ENCODE measurements around the gene IGLL1.

DNA sequence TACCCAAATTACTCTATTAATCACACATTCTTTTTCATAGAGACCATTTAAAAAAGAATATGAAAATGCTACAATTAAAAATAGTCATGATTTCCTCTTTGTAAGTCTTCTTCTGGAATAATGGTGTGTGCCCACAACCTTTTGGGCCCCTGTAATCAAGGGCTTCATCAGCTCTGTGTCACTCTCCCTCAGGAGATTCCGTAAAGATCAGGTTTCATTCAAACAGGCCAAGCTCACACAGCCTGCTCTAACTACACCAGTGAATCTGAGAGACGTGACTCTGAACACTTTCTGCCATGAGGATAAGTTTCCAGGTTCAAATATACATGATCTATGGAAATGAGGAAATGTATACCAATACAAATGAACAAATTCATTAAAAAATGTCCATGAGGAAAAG, 42.5 kb upstream of the IGLL1 start:
- TF ChIP-seq, protein P1, sequence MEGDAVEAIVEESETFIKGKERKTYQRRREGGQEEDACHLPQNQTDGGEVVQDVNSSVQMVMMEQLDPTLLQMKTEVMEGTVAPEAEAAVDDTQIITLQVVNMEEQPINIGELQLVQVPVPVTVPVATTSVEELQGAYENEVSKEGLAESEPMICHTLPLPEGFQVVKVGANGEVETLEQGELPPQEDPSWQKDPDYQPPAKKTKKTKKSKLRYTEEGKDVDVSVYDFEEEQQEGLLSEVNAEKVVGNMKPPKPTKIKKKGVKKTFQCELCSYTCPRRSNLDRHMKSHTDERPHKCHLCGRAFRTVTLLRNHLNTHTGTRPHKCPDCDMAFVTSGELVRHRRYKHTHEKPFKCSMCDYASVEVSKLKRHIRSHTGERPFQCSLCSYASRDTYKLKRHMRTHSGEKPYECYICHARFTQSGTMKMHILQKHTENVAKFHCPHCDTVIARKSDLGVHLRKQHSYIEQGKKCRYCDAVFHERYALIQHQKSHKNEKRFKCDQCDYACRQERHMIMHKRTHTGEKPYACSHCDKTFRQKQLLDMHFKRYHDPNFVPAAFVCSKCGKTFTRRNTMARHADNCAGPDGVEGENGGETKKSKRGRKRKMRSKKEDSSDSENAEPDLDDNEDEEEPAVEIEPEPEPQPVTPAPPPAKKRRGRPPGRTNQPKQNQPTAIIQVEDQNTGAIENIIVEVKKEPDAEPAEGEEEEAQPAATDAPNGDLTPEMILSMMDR (IDR thresholded peaks at IDR 0.05; ENCODE audit: low read depth, low read length, missing input control), result no peak
- no peak for TF ChIP-seq EGR1 (IDR thresholded peaks at IDR 0.05; ENCODE audit: low read depth in 2 of 2)
- TF ChIP-seq, protein P2, sequence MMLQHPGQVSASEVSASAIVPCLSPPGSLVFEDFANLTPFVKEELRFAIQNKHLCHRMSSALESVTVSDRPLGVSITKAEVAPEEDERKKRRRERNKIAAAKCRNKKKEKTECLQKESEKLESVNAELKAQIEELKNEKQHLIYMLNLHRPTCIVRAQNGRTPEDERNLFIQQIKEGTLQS (IDR thresholded peaks at IDR 0.05), result no peak
- TF ChIP-seq, protein P3, sequence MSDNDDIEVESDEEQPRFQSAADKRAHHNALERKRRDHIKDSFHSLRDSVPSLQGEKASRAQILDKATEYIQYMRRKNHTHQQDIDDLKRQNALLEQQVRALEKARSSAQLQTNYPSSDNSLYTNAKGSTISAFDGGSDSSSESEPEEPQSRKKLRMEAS (IDR thresholded peaks at IDR 0.05), result no peak
- TF ChIP-seq RXRA (IDR thresholded peaks at IDR 0.05), result no peak
- TF ChIP-seq GABPA (IDR thresholded peaks at IDR 0.05 in 1 of 2, conservative IDR thresholded peaks at IDR 0.05 in 1 of 2), result no peak
- TF ChIP-seq JUND (IDR thresholded peaks at IDR 0.05), result no peak
- TF ChIP-seq NR2F2 (IDR thresholded peaks at IDR 0.05), result no peak

Data from liver (tissue), 3 donors.